ENCODE data around the gene PPP1R3F.

- TF ChIP-seq CTCF (IDR thresholded peaks at IDR 0.05; ENCODE audit: low read depth, low read length, missing input control) (no peak), JUND (IDR thresholded peaks at IDR 0.05) (no peak), RAD21 (IDR thresholded peaks at IDR 0.05) (no peak), ZBTB33 (IDR thresholded peaks at IDR 0.05) (no peak), REST (IDR thresholded peaks at IDR 0.05) (no peak), YY1 (IDR thresholded peaks at IDR 0.05) (no peak), MAX (IDR thresholded peaks at IDR 0.05) (no peak), ATF3 (IDR thresholded peaks at IDR 0.05) (no peak)
These were observed 47.7 kb upstream of the PPP1R3F start for GRCh38 chrX:49221868-49222267.

Data from liver (tissue), 3 donors.